ENCODE data around the gene LRRC30.
"Not testable (repeated sequence)": the region's sequence is repeated elsewhere in the genome, so short reads cannot be mapped to it uniquely, and the experiment has no call there.

Gene LRRC30
- 0 reads per million in 4 experiments for total RNA-seq

- DNase-seq: no peak
Measured at GRCh38 chr18:7230626-7231349, at the start of gene LRRC30. Gene LRRC30 (plus strand): TSS chr18:7231089. CDS start chr18:7231139, 50 bp downstream.

GRCh38 chr18:7185701-7186100, 45.2 kb upstream of the LRRC30 start:
- no peak for DNase-seq

GRCh38 chr18:7190547-7191156, 40.2 kb upstream of the LRRC30 start:
- no peak for DNase-seq

GRCh38 chr18:7191736-7192135, 39.2 kb upstream of the LRRC30 start:
- no peak for DNase-seq

GRCh38 chr18:7195266-7195665, 35.6 kb upstream of the LRRC30 start:
- DNase-seq: no peak

GRCh38 chr18:7196421-7196820, 34.5 kb upstream of the LRRC30 start:
- DNase-seq: no peak

- DNase-seq: no peak
Measured at GRCh38 chr18:7197854-7198253, 33.0 kb upstream of the LRRC30 start.

GRCh38 chr18:7198326-7198725, 32.6 kb upstream of the LRRC30 start:
- DNase-seq: no peak

- no peak for DNase-seq
Measured at GRCh38 chr18:7201096-7201495, 29.8 kb upstream of the LRRC30 start.

GRCh38 chr18:7202169-7202568, 28.7 kb upstream of the LRRC30 start:
- no peak for DNase-seq

GRCh38 chr18:7203601-7204000, 27.3 kb upstream of the LRRC30 start:
- DNase-seq: not testable (repeated sequence)

- DNase-seq: no peak
Measured at GRCh38 chr18:7205346-7205745, 25.5 kb upstream of the LRRC30 start.

GRCh38 chr18:7206217-7206616, 24.7 kb upstream of the LRRC30 start:
- DNase-seq: no peak

GRCh38 chr18:7207366-7207915, 23.4 kb upstream of the LRRC30 start:
- DNase-seq: no peak

- no peak for DNase-seq
Measured at GRCh38 chr18:7221424-7222155, 9.3 kb upstream of the LRRC30 start.

- no peak for DNase-seq
Measured at GRCh38 chr18:7224198-7224597, 6.7 kb upstream of the LRRC30 start.

- no peak for DNase-seq
Measured at GRCh38 chr18:7232218-7232617, 1.3 kb downstream of the LRRC30 start.

GRCh38 chr18:7233134-7233810, 2.4 kb downstream of the LRRC30 start:
- DNase-seq: no peak

GRCh38 chr18:7234091-7234490, 3.2 kb downstream of the LRRC30 start:
- no peak for DNase-seq

GRCh38 chr18:7234956-7235355, 4.1 kb downstream of the LRRC30 start:
- no peak for DNase-seq

GRCh38 chr18:7236072-7236471, 5.2 kb downstream of the LRRC30 start:
- no peak for DNase-seq

GRCh38 chr18:7236933-7237332, 6.0 kb downstream of the LRRC30 start:
- DNase-seq: no peak

GRCh38 chr18:7237673-7238272, 6.9 kb downstream of the LRRC30 start:
- DNase-seq: no peak
